Activated gamma-delta T cell treated with Interleukin-2 at 50 U/mL for 16 hours (primary cell): Measurements from ENCODE around the gene SPATC1L.
"Not testable (repeated sequence)": the region's sequence is repeated elsewhere in the genome, so short reads cannot be mapped to it uniquely, and the experiment has no call there.

ENCODE experiments used
- DNase-seq: peaks from one replicate; pipeline ENCODE4 v3.0.0-alpha.2; 2020

SPATC1L gene

DNA sequence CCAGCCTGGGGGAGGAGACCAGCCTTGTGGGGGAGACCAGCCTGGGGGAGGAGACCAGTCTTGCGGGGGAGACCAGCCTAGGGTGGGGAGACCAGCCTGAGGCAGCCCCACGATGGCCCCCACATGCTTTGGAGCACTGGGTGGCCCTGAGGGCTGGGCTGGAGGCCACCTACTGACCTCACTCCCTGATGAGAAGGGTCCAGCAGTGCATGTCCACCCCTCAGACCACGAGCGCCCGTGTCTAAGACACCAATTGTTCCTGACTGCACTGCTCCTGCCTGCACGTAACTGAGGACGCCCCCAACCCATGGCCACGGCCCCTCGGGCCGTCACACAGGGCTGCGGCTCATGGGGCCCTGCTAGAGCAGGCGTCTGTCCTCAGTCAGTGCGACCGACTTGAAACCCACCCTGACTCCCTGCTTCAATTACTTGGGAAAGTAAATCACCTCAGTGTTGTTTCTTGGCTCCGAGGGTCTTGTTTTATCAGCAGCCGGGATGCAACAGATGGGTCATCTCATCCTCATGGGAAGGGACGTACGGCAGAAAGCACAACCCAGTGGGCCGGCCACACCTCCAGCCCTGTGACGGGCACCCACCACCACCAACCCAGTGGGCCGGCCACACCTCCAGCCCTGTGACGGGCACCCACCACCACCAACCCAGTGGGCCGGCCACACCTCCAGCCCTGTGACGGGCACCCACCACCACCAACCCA is at the start of gene SPATC1L:
Gene SPATC1L, minus strand, starts transcription at position 550 of the 715 bp plus-strand sequence. CDS start 1,643 bp downstream, outside the sequence.
- peak; percentile 28 for DNase-seq

DNA sequence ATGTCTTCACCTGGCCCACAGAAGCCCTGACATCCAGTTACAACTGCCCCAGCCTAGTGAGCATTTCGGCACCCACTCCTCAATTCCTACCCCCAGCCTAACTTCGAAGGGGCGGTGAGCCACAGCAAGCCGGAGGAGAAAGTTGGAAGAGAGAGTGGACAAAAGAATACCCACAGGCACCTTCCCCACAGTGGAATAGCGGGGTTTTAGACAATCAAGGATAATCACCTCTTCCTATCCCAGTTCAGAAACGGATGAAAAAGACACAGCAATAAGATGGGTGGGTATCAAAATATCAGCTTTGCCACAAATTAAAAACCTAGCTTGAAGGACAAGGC is 45.6 kb upstream of the SPATC1L start:
- no peak for DNase-seq

DNA sequence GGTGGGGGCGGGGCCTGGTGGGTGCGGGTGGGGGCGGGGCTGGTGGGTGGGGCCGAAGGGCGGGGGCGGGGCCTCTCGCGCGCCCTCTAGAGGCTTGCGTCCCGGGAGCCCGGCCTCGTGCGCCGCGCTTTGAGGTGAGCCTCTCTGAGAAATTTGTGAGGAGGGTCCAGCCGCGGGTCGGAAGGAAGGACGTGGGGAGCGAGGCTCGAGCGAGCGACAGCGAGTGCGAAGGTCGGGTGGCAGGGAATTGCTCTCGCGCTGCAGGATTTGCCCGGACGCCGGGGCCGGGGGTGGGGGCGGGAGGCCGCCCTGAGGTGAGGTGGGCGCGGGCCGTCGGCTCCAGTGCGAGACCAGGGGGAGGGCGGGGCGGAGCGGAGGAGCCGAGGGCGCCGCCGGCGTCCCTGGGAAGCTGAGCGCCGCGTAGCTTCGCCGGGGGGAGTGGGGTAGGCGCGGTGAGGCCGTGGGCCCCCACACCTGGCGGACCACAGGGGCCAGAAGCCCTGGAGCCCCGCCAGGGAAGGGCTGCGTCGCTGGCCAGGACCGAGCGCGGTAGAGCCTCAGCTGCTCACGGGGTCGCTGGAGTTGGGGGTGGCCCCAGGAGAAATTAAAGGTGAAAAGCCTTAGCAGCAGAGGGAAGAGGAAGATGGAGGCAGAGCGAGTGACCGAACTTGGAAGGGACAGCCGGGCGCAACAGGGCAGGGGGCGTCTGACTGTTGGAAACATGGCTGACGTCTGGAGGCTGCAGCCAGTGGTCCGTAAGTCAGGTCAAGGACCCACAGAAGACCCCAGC is 45.1 kb upstream of the SPATC1L start:
- no peak for DNase-seq

DNA sequence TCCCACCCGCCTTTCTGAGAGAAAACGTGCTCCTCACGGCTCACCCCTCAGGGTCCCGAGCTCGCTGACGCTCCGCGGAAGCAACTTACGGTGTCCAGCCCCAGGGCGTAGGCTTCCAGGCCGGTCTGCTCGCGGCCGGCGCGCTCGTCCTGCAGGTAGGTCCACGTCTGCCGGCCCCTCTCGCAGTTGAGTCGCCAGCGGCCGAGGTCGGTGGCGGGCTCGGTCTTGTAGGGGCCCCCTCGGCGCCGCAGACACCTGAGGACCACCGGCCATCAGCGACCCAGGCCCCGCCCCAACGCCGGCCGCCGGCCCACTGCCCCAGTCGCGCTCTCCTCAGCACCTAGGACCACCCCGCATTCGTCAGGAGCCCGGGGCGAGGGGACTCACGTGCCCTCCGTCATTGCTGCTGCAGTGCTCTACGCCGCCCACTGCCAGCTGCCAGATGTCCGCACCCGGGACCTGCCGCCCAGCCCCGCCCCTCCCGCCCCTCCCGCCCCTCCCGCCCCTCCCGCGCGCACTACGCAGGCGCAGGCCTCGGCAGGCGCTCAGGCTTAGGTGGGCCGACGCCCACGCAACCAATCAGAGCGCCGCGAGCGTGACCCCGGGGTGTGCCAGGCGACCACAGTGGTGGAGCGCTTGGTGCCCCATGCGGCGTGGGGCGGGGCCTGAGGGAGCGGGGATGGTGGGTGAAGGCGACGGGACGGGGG is 44.2 kb upstream of the SPATC1L start, which contains the start of gene LSS:
Gene LSS, minus strand, starts transcription at position 430 of the 707 bp plus-strand sequence. Its CDS starts 29 bp downstream, at position 401.
- peak; percentile 99 for DNase-seq

DNA sequence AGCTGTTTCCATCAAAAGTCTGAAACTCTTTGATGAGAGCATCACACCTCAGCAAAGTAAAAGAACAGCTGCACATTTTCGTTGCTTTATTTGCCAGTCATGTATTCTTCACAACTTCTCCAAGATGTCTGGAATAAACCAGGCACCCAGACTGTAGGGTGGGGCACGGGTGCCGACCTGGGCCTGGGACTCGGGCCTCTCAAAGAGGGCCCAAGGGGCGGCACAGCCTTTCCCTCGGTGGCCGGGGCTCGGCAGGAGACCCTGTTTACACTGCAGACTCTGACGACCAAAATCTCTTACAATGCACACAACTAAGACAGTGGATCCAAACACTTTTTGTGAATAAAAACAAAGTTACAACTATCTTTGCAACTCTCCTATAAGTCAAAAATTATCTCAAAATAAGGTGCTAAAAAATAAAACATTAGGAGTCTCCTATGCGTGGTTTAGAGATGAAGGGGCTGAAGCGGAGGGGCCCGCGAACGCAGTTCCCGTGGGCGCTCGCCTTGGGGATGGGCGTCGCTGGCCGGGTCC is 43.6 kb upstream of the SPATC1L start:
- no peak for DNase-seq

DNA sequence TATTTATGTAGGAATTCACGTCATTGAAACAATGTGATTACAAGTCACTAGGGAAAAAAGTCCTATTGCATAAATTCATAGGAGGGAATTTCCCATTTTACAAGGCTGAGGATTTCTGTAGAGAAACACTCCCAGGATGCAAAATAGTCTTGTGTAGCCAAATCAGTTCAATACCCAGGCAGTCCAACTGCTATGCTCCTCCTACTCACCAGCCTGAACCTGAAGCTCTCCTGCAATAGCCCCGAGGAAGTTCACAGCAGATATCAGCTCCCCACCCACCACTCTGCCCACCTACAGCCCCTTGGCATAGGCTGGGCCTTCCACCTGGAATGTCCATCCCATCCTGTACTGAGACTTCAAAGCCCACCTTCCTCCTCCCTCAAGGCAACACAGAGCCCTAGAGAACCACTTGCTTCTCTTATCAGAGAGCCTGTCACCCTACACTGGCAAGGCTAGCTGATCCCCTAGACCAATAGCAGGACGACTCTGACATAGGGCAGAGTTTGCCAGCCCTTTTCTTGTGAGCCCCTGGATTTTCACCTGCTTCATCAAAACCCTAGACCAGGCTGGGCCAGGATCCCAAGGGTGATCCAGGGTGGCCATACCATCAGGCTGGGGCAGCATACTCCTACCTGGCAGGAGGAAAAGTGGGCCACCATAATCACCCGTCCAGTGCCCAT is 42.8 kb upstream of the SPATC1L start:
- no peak for DNase-seq

DNA sequence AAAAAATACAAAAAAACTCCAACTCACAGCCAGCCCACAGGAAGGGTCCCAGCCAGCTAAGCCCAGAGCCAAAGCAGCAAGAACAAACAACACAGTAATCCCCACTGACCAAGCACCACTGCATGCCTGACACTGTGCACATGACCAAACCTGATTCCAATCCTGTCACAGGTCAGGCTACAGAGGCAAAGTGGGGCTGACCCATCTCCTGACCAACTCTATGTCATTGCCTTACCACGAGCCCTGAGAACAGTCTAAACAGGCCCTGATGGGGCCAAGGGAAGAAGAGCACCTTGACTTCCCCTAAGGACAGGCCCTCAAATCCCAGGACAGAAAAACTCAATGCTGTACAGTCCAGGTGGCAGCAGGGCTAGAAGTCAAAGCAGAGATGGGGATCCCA is 41.9 kb upstream of the SPATC1L start:
- DNase-seq, result no peak

DNA sequence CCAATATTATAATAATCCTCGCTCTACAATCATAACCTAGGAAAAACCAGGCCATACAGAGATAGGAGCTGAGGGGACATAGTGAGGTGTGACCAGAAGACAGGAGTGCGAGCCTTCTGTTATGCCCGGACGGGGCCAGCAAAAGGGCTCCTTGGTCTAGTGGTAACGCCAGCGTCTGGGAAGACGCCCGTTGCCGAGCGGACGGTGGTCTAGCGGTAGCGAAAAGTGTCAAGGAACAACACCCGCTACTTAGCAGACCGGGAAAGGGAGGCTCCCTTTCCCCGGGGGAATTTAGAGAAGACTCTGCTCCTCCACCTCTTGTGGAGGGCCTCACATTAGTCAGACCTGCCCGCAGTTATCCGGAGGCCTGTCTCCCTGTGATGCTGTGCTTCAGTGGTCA is 39.4 kb upstream of the SPATC1L start:
- DNase-seq, result not testable (repeated sequence)

DNA sequence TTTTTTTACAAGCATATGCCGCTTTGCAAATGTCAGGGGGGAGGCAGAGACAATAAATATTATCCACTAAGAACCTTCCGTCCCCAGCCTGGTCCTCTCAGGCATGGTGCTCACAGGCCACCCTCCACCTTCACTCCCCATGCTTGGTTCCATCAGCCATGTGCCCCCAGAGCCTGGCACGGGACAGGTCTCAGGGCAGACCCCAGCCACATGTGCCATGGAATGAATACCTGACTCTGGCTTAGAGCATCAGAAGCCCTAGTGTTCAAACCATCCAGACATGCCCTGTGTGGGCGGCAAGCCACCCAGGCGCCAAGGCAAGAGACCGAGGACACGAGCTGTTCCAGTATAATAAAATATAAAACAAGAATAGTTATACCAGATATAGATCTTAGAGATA is 39.0 kb upstream of the SPATC1L start:
- no peak for DNase-seq

DNA sequence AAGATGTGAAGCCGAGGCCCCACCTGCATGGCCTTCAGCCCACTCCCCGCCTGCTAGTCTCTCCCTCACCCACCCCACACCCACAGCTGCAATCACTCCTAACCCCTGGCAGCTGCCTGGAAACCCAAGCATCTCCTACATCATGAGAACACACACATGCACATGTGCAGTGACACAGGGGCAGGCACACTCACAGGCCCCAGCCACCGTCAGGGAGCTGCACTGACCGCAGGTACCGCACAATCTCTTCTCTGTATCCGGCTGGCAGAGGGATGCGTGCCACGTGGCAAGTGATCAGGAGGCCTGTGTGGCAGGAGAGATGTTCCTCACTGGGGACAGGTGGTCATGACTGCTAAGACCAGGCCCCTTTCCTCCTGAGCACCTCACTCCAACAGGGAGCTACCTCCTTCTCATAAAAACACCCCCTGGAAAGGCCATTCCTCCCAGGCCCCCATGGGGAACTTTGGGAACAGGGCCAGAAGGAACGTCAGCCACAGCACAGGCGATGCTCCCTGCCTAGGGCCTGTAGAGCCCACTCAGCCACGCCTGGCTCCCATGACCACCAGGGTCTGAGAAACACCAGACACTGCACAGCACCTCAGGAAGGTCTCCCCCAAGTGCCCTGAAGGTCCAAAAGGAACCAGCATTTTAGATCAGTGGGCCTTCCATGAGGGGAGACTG is 38.3 kb upstream of the SPATC1L start:
- no peak for DNase-seq

DNA sequence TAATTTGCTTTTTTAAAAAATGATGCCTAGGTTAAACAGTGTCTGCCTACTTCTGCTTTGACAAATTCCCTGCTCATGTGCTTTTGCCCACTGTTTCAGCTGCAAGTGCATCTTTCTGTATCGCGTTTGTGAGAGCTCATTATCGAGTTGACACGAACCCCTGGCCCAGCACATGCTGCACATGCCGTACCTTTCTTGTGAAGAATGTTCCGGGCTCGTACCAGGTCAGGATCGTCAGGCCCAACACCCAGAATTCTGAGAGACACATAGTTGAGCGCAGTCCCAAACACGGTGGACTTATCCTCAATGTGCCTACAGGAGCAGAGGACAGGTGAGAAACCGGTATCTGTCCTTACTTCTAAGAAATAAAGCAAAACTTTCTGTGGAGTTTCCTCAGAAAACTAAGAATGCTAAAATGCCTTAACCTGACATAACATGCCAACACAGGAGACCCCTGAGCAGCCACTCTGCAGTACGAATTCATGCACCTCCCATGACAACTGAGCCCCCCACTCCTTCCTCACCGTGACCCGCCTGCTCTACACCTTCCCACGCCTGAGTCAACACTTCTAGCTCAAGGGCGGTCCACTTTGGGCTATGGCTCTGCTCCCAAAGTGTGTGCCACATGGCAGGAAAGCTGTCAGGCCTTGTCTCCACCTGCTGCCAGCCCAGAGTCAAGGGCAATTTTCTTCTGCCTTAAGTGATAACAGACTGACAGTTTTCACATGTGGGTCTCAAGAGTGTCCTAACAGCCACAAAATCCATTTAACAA is 37.6 kb upstream of the SPATC1L start:
- no peak for DNase-seq

DNA sequence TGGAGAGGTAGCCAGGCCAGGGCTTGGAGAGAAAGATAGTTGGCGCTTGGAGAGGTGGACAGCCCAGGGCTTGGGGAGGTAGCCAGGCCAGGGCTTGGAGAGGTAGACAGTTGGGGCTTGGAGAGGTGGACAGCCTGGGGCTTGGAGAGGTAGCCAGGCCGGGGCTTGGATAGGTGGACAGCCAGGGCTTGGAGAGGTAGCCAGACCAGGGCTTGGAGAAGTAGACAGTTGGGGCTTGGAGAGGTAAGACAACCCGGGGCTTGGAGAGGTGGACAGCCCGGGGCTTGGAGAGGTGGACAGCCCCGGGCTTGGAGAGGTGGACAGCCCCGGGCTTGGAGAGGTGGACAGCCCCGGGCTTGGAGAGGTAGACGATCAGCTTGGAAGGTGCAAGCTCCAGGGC is 36.6 kb upstream of the SPATC1L start:
- DNase-seq, result no peak

DNA sequence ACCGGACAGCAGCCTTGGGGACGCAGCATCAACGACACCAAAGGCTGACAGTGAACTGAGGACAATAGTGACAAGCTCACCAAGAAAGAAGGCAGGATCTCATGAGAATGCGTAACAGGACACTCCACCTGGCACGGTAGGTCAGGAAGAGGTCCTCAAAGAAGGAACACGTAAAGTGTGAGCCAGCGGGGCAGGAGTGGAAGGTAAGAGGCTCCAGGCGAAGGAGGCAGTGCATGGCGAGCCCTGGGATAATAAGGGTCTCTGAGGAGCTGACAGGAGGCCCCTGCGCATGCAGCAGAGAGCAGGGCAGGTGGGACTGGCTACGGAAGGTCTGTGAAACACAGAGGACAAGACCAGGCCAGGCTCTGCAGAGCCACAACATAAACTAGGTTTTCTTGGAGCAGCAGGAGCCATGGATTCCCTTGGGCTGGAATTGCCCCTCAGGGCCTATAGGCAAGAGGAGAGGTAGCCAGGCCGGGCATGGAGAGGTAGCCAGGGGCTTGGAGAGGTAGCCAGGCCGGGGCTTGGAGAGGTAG is 36.1 kb upstream of the SPATC1L start:
- DNase-seq, result no peak

DNA sequence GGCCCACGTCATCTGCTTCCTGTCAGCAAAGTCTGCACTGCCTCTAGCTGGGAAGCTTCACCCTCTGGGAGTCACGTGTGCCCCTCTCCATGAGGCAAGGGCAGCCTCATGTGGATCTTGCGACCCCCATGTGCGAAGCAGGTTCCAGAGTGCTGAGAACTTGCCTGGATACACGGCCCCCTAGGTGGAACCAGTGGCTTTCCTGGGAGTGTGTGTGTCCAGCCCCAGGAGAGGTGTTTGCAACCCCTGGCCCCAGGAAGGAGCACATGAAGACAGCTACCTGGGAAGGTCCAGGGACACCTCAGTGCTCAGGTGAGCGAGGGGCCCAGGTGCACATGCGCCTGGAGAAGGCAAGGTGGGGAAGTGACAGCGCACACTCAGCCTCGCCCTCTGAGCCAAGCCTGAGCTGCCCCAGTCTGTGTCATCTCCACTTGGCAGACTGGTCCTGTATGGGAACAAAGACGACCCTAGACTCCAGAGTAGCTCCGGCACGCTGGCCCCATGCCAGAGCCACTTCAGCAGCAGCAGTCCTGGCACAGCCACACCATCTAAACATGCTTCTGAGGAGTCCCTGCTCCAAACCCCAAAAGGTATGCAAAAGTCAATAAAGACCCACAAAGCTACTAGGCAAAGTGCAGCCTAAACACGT is 35.5 kb upstream of the SPATC1L start:
- no peak for DNase-seq

DNA sequence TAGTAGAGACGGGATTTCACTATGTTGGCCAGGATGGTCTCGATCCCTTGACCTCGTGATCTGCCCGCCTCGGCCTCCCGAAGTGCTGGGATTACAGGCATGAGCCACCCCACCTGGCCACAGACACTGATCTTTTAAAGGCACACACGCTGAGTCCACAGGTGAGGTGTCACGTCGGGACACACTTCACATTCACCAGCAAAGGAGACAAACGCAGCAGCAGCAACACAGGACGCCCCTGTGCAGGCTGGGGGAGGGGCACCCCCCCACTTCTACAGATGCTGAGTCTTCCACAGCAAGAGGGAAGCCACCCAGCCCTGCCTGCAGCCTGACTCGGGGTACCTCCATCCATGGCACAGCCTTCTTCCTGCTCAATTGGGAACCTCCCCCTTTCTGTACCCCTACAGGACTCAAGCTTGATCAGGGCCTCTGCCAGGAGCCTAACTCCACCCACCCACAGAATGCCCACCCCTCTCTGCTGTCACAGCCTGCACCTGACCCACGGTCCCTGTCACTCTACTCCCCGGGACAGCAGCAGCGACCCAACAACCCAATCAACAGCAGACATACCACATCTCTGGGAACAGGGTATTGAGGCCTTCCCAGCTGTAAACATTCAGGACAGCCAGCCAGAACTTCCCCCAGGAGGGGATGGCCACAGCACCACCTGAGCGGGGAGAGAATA is 34.8 kb upstream of the SPATC1L start:
- no peak for DNase-seq

DNA sequence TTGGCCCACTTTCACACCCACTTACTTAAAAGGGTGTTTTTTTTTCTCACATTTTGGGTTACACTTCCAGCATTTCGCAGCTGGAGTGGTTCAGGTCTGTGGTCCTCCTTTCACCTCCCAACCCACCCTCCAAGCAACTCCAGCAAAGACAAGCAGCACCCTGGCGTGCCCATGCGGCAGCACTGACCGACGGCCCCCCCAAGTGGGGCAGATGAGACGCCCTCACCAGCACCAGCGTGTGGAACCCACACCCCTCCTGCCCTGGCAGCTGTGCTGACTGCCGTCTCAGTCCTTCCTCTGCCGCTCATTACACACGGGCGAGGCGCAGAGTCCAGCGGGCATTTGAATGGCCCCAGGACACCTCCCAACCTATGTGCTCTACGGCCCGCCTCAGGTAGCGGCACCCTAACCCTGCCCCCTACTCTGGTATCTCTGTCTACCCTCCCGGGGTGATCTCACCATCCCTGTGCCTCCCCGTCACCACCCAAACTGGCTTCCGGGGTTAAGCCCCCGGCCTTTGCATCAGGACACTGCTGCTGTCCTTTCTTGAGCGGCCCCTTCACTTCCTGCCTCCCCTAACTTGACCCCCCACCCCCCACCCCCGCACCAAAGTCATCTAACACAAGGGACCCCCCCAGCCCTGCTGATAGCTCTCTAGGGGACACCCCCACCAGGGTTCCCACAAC is 33.4 kb upstream of the SPATC1L start:
- no peak for DNase-seq

DNA sequence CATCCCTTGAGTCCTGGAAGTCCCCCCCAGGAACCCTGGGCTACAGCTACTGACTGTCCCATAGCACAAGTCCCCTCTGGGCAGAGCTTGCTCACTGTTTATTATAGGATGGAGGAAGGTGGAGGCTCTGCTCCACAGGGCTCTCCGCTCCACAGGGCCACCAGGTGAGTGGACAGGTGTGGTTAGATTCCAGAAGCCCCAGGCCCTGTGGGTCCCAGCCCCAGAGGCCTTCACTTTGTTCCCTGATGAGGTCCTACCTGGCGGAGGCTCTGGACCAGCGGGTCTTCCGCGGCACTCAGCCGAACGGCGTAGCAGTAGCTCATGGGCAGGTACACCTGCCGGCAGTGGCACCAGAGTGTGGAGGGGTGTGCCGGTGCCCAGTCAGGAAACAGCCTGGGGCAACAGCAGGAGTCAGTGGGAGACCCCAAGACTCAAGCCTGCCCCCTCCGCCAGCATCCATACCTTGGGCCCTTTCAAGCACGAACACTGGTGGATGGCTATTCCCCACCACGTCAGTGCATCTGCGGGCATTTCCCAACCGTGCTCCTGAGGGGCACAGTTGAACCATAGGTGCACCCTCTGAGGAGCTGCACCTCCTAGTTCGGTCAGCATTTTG is 32.0 kb upstream of the SPATC1L start:
- DNase-seq, result no peak

DNA sequence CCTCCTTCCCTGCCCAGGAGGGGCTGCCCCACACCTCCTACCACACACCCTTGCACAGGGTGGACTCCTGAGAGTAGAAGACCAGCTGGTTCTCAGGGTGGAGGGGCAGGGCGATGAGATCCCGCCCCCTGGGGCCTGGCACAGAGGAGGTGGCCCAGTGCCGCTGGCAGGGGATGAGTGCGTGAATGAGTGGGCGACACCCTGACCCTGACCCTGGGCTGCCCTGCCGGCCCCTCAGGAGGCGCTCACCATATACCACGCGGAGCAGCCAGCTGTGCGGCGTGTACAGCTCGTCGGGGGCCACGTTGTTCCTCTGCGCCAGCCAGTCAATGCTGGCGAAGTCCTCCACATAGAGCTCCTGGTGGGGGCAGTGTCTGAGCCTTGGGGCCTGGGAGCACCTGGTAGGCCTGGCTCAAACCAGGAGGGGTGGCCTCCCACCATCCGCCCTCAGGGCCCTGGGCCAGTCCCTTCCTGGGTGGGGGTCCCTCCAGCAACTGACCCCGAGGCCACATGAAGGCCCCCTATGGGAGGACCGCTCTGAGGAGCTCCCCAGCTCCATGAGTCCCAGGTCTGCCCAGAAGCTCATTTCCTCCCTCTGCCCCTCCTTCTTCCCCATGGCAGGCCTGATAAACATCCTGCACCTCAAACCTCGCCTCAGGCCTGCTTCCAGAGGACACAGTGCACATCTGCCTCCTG is 31.3 kb upstream of the SPATC1L start:
- DNase-seq, result no peak
